GM12874 (cell line): ENCODE data around the gene SYNE4.

Experiments
- CTCF ChIP-seq: IDR thresholded peaks from 2 replicates; pipeline ENCODE4 v1.5.1; 2011; ENCODE audit warnings: low read depth, mild to moderate bottlenecking, control low read depth, low read length, moderate library complexity; ENCODE audit not compliant: insufficient read depth

The SYNE4 gene

GRCh38 chr19:35991731-35992450, 16.7 kb downstream of the SYNE4 start:
- no peak for TF ChIP-seq CTCF

GRCh38 chr19:35990771-35991730, 17.6 kb downstream of the SYNE4 start:
- no peak for TF ChIP-seq CTCF

- no peak for TF ChIP-seq CTCF
Observed at GRCh38 chr19:35990156-35990555, 18.5 kb downstream of the SYNE4 start.

DNA sequence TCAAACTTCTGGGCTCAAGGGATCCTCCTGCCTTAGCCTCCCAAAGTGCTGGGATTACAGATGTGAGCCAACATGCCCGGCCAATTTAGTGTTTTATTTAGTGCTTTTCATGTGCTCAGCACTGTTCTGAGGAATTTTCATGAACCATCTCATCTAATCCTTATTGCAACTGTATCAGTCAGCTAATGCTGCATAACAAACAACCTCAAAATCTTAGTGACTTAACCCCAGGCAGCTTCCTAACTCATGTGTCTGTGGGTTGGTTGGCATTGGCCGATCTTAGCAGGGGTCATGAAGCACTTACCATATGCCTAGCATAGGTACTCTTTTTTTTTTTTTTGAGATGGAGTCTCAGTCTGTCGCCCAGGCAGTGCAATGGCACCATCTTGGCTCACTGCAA, 19.8 kb downstream of the SYNE4 start:
- no peak for TF ChIP-seq CTCF

DNA sequence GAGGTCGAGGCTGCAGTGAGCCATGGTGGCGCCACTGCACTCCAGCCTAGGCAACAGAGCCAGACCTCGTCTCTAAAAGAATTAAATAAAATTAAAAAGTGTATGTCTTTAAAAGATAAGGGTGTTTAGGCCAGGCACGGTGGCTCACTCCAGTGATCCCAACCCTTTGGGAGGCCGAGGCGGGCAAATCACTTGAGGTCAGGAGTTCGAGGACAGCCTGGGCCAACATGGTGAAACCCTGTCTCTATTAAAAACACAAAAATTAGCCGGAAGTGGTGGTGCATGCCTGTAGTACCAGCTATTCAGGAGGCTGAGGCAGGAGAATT, 21.1 kb downstream of the SYNE4 start:
- TF ChIP-seq CTCF: no peak

DNA sequence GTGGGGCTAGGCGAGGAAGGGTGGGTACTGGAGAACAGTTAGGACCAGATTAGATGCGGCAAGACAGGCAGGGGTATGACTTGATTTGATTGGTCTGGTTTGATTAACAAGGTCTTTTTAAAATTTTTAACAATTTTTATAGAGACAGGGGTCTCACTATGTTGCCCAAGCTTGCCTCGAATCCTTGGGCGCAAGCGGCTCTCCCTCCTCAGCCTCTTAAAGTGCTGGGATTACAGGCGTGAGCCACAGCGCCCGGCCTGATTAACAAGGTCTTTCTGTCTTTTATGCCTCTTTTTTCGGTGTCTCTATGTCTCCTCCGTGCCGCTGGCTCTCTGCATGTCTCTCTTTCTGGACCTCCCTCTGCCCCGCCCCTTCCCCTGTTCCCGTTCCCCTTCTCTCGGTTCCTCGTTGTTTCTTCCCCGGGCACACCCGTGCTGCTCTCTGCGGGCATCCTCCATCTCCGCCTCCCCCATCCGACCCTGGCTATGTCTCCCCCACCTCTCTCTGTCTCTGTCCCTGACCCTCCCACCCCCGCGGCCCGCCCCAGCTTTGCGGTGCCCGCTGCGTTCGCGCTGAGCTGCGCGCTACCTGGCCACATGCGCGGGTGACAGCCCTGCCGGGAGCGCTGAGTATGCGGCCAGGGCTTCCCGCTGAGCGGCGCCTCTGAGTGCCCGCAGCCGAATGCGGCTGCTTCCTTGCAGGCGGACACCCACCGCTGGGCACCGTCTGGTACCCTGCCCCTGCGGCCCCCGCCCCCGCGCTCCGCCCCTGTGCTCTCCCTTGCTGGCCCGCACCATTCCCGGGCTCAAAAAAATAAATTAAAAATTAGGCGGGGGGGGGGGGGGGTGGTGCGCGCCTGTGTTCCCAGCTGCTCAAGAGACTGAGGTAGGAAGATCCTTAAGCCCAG, 21.7 kb downstream of the SYNE4 start:
- no peak for TF ChIP-seq CTCF

DNA sequence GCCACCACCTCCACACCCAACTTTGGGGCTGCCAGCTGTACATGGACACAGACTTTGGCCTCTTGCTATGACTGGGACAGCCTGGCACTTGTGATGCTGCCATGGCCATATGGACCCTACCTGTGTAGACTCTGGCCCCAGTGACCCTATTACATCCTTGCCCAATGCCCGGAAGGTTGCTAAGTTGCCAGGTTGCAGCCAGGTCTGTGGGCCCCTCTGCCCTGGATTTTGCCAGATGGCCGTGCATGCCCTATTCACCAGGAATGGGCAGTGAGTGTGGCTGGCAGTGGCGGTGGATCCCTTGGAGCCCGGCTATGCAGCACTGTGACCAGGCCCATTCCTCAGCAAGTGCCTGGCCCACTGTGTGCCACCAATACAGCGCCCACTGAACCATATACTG, 22.5 kb downstream of the SYNE4 start:
- no peak for TF ChIP-seq CTCF
